ENCODE results near the gene KCTD17.

- TF ChIP-seq CTCF (IDR thresholded peaks at IDR 0.05) (no peak), POLR2AphosphoS5 (IDR thresholded peaks at IDR 0.05) (no peak), POLR2A (IDR thresholded peaks at IDR 0.05; ENCODE audit: low read depth) (no peak), EP300 (IDR thresholded peaks at IDR 0.05) (no peak)
Measured at GRCh38 chr22:37070744-37071143, 19.2 kb downstream of the KCTD17 start.

Data from esophagus muscularis mucosa (tissue), 4 donors.